ENCODE measurements around the gene NTN3.
"Not testable (repeated sequence)": the region's sequence is repeated elsewhere in the genome, so short reads cannot be mapped to it uniquely, and the experiment has no call there.

Gene NTN3

DNA sequence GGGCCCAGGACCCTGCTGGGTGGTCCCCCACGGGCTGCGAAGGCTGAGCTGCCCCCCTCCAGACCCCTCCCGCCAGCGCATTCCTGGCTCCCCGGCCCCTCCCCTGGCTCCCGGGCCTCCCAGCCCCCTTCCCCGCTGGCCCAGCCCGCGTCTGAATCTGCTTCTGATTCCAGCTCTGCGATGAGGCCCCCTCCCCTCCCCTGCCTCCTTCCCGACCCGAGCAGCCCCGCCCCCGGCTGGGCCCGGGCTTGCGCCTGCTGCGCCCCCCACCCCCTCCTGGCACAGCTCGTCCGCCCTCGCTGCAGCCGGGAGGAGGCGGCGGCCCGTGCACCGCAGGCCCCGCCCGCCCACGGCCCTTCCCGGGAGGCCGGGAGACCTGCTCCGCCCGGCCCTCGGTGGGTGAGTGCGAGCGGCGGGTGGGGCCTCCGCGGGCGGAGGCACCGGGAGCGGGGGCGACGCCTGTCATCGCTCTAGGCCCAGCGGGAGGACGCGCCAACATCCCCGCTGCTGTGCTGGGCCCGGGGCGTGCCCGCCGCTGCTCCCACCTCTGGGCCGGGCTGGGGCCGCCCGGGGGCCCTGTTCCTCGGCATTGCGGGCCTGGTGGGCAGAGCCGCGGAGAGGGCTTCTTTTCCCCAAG, at the start of gene NTN3:
NTN3 (plus strand) TSS at position 282 of the 637 bp plus-strand sequence. CDS start 405 bp downstream, outside the sequence.
- in situ Hi-C loops (cut with HindIII; ENCODE audit: low pct_ligation_motif_present, low pct_unique_long_range_greater_than_20kb, low sequenced_read_pairs): loop anchor here (25.0 kb wide), 1 partner anchor 309 kb away; the partner anchor contains the start of gene TRAF7
- DNase-seq: no peak

DNA sequence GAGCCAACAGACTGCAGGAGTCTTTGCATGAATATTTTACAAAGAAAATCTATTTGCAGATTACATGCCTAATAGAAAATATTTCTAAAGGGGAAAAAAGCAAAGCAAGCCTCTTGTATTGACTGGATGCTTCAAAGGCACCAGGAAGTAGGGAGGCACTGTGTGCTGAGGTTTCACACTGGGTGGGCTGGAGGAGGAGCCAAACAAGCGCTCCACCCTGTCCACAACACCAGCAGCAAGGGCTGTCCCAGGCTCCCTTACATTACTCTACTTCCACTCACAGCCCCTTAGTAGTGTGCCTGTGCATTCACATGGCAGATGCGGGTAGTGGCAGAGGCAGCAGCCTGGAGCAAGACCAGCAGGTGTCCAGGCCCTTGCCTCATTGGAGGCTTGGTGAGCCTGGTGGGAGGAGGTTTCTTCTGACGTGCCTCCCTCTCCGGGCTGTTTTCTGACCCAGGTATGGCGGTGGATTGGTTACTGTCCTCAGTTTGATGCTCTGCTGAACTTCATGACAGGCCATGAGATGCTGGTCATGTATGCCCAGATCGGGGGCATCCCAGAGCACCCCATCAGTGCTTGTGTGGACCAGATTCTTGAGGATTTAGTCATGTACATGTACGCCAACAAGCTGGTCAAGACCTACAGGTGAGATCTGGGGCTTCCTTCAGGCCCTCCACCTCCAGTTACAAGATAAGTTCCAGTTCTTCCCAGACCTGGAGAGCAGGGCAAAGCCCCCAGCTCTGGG, 48.8 kb upstream of the NTN3 start:
- no peak for DNase-seq
- in situ Hi-C loops (cut with HindIII; ENCODE audit: low pct_ligation_motif_present, low pct_unique_long_range_greater_than_20kb, low sequenced_read_pairs): no loop called here

DNA sequence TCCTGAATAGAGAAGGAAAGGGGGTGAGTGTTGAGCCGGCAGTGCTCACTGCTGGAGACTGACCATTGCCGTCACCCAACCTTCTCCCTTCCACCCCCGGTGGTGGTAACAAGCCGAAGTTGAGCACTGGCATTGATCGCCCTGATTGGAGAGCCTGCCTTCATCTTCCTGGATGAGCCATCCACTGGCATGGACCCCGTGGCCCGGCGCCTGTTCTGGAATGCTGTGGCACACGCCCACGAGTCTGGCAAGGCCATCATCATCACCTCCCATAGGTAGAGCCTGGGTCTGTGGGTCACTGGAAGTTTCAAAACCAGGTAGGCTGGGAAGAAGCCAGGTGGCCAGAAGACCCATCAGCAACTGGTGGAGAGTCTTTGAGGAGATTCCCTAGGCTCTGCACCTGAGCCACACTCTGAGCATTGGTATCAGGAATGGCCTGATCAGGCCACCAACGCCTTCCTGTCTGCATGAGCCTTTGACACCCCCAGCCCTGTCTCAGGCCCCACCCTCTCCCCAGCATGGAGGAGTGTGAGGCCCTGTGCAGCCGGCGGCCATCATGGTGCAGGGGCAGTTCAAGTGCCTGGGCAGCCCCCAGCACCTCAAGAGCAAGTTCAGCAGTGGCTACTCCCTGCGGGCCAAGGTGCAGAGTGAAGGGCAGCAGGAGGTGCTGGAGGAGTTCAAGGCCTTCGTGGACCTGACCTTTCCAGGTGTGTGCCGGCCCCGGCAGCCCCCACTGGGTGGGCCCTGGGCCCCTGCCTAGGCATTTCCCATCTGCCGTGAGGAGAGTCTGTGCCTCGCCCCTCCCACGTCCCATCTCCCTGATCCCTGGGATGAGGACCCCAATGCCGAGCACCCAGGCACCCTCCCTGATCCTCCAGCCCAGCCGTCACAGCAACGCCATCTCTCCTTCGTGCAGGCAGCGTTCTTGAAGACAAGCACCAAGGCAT, 46.8 kb upstream of the NTN3 start:
- in situ Hi-C loops (cut with HindIII; ENCODE audit: low pct_ligation_motif_present, low pct_unique_long_range_greater_than_20kb, low sequenced_read_pairs): no loop called here
- DNase-seq: no peak

DNA sequence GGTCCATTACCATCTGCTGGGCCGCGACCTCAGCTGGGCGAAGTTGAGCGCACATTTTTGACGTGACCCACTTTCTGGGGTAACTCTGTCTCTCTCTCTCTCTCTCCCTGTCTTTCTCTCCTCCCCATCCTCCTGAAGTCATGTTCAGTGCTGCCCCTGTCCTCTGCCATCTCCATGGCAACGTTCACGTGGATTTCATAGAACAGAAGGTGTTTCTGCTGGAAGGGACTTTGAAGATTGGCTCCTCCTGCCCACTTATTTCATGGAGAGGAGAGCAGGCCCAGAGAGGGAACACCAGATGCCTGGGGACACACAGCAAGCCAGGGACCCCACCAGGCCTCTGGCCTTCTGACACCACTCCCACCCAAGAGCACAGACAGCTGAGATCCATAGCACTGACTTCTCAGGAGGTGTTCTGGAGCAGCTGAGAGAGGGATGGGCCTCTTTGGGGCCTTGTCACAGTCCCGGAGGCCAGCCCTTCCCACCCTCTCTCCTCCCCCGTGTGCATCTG, 46.0 kb upstream of the NTN3 start:
- in situ Hi-C loops (cut with HindIII; ENCODE audit: low pct_ligation_motif_present, low pct_unique_long_range_greater_than_20kb, low sequenced_read_pairs): no loop called here
- no peak for DNase-seq

DNA sequence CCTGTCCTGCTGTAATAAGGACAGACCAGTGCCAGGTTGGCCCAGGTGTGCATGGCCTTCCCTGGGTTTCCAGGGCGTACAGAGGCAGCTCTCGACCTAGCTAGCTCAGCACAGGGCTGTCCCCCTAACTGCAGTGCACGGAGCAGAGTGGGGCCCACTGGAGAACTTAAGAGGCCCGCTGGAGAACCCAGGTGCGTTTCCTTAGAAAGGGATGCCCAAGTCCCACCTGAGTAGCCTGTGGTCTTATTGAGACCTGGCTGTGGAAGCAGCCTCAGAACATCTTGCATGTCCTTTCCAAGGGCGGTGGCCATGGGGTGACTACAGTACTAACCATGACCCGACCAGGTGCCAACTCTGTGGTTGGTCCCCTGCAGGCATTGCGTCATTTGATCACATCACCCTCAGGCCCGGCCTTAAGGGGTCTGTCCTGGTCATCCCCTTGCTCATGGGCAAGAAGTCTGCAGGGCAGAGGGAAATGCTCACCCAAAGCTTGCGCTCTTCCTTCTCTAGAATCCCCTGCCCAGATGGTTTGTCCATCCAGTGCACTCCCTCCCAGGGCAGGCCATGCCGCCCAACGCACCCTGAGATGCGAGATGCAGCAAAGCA, 45.2 kb upstream of the NTN3 start:
- no peak for DNase-seq
- in situ Hi-C loops (cut with HindIII; ENCODE audit: low pct_ligation_motif_present, low pct_unique_long_range_greater_than_20kb, low sequenced_read_pairs): no loop called here

DNA sequence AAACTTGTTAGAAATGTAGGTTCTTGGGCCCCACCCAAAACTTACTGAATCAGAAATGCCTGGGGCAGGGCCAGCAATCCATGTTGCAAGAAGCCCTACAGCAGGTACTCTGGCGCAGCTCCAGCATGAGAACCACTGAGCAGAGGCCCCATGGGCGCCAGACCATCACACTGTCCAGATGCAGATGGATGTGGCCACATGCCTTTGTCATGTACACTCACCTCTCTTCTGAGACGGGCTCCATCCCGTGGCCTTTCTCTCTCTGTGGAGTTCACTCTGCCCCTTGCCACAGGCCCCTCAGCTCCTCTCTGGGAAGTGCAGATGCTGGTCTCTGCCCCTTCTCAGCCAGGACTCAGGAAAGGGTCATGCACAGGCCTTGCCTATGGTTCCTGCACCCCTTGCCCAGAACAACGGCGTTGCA, 44.1 kb upstream of the NTN3 start:
- DNase-seq: no peak
- in situ Hi-C loops (cut with HindIII; ENCODE audit: low pct_ligation_motif_present, low pct_unique_long_range_greater_than_20kb, low sequenced_read_pairs): no loop called here

DNA sequence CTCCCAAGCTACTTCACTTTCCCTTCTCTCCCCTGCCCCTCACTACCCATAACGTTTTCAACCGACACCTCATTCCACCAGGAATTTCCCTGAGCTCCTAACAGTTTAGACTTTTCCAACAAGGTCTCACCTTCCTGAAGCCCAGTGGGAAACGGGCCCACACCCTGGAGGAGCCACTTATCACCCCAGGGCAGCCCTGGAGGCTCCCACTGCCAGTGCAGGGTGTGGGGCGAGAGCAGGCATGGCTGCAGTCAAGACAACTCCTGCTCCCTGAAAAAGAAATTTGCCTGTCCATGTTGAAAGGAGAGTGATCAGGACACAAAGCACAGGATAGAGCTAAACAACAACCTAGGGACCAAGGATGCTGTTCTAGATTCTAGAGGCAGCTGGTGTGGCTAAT, 43.6 kb upstream of the NTN3 start:
- in situ Hi-C loops (cut with HindIII; ENCODE audit: low pct_ligation_motif_present, low pct_unique_long_range_greater_than_20kb, low sequenced_read_pairs): no loop called here

DNA sequence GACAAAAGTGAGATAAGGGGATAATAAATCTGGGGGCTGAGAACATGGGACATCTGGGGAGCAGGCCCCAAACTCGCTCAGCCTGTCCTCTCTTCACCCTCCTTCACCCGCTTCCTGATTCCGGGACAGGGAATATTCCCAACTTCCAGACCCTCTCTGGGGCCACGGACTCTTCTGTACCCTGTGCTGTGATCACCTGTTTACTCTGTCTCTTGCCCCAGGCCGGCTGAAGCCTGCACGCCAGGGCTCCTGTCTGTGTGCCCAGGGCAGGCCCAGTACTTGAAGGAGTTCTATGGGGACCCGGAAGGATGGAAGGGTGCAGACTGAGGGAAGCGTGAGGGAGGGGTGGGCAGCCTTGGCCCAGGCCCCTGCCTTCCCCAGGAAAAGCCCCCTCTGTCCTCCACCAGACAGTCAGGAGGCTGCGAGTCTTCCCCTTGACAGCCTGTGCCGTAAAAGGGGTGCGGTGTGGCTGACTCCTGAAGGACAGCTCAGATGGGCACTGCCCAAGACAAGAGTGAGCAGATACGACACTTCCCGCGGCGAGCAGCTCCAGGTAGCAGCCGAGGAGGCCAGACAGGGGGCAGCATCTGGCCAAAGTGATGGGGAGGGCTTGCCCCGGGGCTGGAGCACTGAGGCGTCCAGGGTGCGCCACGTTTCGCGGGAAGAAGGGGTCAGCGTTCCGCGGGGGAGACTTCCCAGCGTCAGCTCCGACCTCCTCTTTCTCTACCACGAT, 42.9 kb upstream of the NTN3 start:
- in situ Hi-C loops (cut with HindIII; ENCODE audit: low pct_ligation_motif_present, low pct_unique_long_range_greater_than_20kb, low sequenced_read_pairs): no loop called here
- DNase-seq: peak; percentile 60

More for the DNA sequence above, 43.6 kb upstream of the NTN3 start:
- DNase-seq: no peak

DNA sequence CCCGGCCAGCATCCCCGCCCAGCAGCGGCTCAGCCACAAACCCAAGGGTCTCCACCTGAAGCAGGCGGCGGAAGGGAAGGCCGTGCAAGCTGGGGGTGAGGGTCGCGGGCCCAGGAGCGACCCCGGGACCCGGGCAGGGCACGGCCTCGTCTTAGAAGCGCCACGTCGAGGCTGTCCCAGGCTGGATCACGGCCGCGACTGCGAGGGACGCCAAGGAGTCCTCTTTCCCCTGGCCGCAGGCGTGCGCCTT, 42.4 kb upstream of the NTN3 start:
- DNase-seq: no peak
- in situ Hi-C loops (cut with HindIII; ENCODE audit: low pct_ligation_motif_present, low pct_unique_long_range_greater_than_20kb, low sequenced_read_pairs): no loop called here

DNA sequence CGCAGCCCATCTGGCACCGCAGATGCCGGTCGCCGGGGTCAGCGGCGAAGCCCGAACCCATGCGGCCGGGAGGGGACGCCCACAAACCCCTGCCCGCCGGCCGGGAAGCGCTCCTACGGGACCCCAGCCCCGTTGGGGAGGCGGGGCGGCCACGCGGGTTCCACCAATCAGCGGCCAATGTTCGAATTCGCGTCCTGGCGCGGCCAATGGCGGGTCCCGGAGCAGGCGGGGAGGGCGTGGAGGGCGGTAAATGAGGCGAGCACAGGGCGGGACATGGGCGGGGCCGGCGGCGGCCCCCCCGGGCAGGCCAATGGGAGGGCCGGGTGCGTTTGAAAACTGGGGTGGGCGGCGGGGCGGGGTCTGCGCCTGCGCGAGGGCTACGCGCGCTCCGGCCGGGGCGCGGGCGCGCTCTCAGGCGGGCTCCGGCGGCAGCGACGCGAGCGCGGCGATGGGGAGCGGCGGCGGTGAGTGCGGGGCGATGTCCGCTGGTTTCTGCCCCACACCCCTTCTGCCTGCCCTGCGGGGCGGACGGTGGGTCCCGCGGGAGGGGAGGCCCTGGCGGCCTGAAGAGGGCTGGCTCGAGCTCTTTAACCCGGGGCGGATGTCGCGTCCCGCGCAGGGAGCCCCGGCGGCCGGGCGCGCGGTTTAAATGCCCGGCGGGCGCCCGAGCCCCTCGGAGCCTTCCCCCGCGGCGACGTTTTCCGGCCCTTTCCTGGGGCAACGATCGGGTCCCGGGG, 41.9 kb upstream of the NTN3 start, which contains the start of gene CCNF:
CCNF (plus strand) TSS at position 414 of the 737 bp plus-strand sequence; CDS start at position 449, 35 bp downstream.
- DNase-seq: peak; percentile 97
- in situ Hi-C loops (cut with HindIII; ENCODE audit: low pct_ligation_motif_present, low pct_unique_long_range_greater_than_20kb, low sequenced_read_pairs): no loop called here

DNA sequence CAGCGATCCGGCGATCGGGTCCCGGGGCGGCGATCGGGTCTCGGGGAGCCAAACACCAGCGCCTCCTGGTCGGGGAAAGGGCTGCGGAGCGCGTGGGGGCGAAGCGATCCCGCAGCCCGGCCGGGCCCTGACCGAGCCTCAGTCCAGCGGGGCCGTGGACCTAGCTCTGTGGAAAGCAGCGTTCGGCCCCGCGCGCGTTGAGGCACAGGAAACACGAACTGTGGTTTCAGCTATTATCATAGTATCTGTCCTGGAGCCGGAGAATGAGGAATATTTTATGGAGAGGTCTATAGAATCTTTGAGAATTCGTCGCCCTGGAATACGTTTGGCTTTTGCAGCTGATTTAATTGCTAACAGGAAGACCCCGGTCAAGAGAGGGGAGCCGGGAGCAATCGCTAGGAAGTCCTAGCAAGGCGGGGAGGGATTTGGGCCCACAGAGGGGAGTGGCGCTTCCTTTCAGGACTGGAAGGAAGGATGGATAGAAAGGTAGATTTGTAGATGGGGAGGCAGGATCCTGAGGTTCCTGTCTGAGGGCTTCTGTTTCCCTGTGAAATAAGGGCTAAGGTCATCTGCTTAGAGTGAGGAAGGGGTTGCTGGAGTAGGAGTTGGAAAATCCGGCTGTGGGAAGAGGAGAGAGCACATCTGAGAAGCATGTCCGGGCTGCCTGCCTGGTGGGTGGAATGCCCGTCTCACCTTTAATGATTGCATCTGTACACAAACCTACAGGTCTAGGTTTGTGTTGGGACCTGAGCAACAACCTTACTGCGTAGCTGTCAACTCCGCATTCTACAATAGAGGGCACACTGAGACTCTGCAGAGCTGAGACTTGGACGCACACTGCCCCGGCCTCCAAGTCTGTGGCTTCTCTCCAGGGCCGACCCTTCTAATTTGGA, 41.1 kb upstream of the NTN3 start:
- DNase-seq: peak; percentile 31
- in situ Hi-C loops (cut with HindIII; ENCODE audit: low pct_ligation_motif_present, low pct_unique_long_range_greater_than_20kb, low sequenced_read_pairs): no loop called here

DNA sequence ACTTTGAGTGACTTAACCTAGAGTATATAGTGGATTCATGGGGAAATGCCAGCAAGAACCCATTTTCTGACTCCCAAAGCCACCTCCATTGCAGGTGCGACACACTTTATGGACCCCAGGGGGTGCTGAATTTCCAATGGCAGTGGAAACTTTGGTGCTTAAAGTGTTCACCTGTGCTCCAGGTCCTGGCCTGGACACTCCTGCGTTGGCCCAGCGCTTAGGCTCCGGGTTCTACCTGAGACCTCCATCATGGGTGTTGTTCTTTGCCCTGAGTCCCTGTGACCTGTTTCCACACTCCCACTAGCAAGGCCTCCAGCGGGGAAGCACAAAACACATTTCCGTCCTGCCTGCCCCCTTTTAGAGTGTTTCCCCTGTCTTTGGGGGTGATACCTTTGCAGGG, 38.8 kb upstream of the NTN3 start:
- DNase-seq: no peak
- in situ Hi-C loops (cut with HindIII; ENCODE audit: low pct_ligation_motif_present, low pct_unique_long_range_greater_than_20kb, low sequenced_read_pairs): no loop called here

DNA sequence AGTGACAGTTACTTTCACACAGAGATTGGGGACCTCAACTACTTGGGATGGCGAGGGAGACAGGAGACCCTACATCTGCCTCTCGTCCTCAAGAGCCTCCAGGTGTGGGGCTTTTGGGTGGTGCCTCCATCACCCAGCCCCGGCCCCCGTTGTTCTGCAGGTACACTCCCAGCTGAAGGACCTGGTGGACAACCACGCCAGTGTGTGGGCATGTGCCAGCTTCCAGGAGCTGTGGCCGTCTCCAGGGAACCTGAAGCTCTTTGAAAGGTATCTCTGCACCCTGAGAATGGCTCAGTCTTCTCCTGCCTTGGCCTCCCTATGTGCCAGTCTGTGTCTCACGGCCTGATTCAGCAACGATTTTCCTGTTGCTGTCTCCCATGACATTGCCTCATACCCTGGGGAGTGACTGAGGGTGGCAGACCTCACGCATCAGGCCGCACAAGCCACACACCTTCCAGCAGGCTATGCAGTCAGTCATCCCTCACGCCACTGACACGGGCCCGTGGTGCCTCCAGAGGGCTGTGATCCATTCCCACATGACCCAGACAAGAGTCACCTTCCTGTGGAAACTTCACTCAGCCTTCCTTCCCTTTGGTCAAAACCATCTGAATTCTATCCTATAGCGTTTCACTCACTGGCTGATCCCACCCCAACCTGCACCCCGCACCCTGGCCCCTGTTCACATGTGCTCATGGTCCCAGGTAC, 38.1 kb upstream of the NTN3 start:
- in situ Hi-C loops (cut with HindIII; ENCODE audit: low pct_ligation_motif_present, low pct_unique_long_range_greater_than_20kb, low sequenced_read_pairs): no loop called here
- no peak for DNase-seq

DNA sequence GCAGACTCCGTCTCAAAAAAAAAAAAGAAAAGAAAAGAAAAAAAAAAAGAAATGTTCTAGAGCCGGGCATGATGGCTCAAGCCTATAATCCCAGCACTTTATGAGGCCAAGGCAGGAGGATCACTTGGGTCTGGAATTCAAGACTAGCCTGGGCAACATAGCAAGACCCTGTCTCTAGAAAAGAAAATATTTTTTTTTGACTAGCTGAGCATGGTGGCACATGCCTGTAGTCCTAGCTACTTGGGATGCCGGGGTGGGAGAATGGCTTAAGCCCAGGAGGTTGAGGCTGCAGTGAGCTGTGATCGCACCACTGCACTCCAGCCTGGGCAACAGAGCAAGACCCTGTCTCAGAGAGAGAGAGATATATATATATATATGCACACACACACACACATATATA, 35.9 kb upstream of the NTN3 start:
- in situ Hi-C loops (cut with HindIII; ENCODE audit: low pct_ligation_motif_present, low pct_unique_long_range_greater_than_20kb, low sequenced_read_pairs); DNase-seq: not testable (repeated sequence)

DNA sequence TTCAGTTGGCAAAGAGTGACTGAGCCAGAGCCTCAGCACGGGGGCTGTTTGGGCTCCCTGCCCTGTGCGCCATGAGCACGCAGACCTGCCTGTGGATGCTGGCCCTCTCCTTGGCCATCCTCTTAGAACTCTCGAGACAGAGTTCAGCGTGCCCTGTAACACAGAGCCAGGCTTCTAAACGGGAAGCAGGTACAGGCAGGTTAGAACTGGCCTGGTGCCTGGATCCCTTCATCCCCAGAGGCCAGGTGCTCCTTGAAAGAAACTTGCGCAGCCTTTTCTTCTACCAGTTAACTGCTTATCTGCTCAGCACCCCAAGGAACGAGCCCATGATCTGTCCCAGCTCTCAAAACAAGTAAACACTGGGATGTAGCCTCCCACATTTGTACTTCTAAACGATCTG, 35.0 kb upstream of the NTN3 start:
- in situ Hi-C loops (cut with HindIII; ENCODE audit: low pct_ligation_motif_present, low pct_unique_long_range_greater_than_20kb, low sequenced_read_pairs): no loop called here
- no peak for DNase-seq

Measured in ACHN (cell line).